Measurements from ENCODE around the gene TP53. TPM values are rescaled to one million over a fixed set of nuclear protein-coding genes. Genes with fewer than 3 reads are reported as not detected.
A peak's percentile ranks its signal among the peaks of the same experiment; 100 is the strongest.
"Not testable (repeated sequence)": the region's sequence is repeated elsewhere in the genome, so short reads cannot be mapped to it uniquely, and the experiment has no call there.

The TP53 gene
- total RNA-seq, 2 donors from 2014 or later = 98.2 to 112 TPM

DNA sequence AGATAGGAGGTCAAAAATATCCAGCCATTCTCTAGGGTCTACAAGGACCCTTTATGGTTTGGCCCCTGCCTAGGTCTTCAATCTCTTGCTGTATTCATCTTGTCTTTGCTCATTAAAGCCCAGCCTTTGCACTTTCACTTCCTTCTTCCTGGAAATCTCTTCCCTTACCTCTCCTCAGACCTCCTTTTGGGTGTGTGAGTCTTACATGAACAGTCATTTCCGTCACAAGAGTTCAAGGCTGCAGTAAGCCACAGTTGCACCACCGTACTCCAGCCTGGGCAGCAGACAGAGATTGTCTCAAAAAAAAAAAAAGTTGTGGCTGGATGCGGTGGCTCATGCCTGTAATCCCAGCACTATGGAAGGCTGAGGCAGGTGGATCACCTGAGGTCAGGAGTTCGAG, 42.5 kb downstream of the TP53 start:
- Mint-ChIP-seq H3K4me3 (peak overlapping the region; percentile 48), H3K9me3 (no peaks in the 10 kb centered on the region), H3K27ac (peak overlapping the region in 1 of 2 donors; percentile 38), H3K4me1 (ENCODE audit: low read depth in 2 of 2) (peaks cover 1 to 7% of the 10 kb centered on the region in 2 donors), H3K27me3 (peaks cover 11 to 18% of the 10 kb centered on the region in 2 donors), H3K36me3 (no peaks in the 10 kb centered on the region)
- no peak for DNase-seq (ENCODE audit: low spot score)
- peak in 1 of 2 donors; percentile 87 for ATAC-seq

DNA sequence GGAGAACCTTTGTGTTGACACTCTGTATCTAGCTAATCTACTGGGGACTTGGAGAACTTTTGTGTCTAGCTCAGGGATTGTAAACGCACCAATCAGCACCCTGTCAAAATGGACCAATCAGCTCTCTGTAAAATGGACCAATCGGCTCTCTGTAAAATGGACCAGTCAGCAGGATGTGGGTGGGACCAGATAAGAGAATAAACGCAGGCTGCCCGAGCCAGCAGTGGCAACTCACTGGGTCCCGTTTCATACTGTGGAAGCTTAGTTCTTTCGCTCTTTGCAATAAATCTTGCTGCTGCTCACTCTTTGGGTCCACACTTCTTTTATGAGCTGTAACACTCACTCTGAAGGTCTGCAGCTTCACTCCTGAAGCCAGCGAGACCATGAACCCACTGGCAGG, 45.7 kb downstream of the TP53 start:
- ATAC-seq = not testable (repeated sequence)

DNA sequence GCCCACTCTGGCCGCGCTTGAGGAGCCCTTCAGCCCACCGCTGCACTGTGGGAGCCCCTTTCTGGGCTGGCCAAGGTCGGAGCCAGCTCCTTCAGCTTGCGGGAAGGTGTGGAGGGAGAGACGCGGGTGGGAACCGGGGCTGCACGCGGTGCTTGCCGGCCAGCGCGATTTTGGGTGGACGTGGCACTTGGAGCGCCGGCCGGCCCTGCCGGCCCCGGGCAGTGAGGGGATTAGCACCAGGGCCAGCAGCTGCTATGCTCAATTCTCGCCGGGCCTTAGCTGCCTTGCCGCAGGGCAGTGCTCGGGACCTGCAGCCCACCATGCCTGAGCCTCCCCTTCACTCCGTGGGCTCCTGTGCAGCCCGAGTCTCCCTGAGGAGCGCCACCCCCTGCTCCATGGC, 46.5 kb downstream of the TP53 start:
- DNase-seq (ENCODE audit: low spot score) (no peak), ATAC-seq (no peak)
- Mint-ChIP-seq H3K9me3 (no peaks in the 10 kb centered on the region), H3K4me3 (no peak overlapping the region), H3K27ac (no peak overlapping the region), H3K36me3 (no peaks in the 10 kb centered on the region), H3K4me1 (ENCODE audit: low read depth in 2 of 2) (peaks cover 0 to 7% of the 10 kb centered on the region in 2 donors), H3K27me3 (peaks cover 0 to 9% of the 10 kb centered on the region in 2 donors)

More for the DNA sequence above, 45.7 kb downstream of the TP53 start:
- peaks cover 8 to 13% of the 10 kb centered on the region in 2 donors for H3K27me3 Mint-ChIP-seq
- H3K36me3 Mint-ChIP-seq; H3K4me1 Mint-ChIP-seq (ENCODE audit: low read depth in 2 of 2); DNase-seq (ENCODE audit: low spot score); H3K27ac Mint-ChIP-seq; H3K9me3 Mint-ChIP-seq: not testable (repeated sequence)
- H3K4me3 Mint-ChIP-seq = peak overlapping the region; percentile 58

DNA sequence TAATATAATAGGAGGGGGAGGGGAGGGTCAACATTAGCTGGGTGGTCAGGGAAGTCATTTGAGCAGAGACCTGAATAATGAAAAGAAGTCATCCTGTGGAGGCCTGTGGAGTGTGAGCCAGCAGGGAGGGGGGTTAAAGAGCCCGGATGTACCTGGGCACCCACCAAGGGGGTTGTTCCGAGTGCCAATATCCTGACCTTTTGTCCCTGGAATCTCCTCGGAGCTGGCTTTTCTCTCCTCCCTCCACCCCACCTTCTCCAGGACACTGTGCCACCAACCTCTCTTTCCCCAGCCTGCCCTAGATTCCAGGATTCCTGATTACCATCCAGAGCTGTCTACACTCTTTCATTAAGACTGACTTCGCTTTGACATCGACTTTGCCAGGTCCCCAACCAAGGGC, 51.1 kb downstream of the TP53 start:
- Mint-ChIP-seq H3K27me3 (no peaks in the 10 kb centered on the region), H3K36me3 (no peaks in the 10 kb centered on the region), H3K4me1 (ENCODE audit: low read depth in 2 of 2) (no peaks in the 10 kb centered on the region), H3K4me3 (no peak overlapping the region), H3K9me3 (no peaks in the 10 kb centered on the region), H3K27ac (no peak overlapping the region)
- ATAC-seq = no peak
- no peak for DNase-seq (ENCODE audit: low spot score)

DNA sequence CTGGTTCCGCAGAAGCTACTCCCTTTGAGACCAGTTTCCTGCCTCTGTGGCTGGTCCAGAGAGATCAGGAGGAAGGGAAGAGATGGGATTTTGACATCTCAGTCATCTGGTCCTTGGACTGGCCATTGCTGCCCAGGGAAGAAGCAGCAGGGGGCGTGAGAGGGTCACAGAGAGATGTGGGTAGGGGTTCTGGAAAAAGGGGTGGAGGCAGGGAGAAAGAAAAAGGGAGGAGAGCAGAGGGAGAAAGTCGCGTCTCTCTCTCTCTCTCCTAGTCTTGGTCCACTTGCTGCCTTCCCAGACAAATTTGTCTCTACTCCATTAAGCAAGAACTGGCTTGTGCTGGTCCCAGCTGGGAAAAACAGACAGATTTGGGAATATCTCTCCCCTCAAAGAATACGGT, 52.9 kb downstream of the TP53 start:
- DNase-seq (ENCODE audit: low spot score) (no peak), ATAC-seq (no peak)
- Mint-ChIP-seq H3K9me3 (no peaks in the 10 kb centered on the region), H3K27me3 (no peaks in the 10 kb centered on the region), H3K27ac (no peak overlapping the region), H3K4me1 (ENCODE audit: low read depth in 2 of 2) (no peaks in the 10 kb centered on the region), H3K4me3 (no peak overlapping the region), H3K36me3 (no peaks in the 10 kb centered on the region)

DNA sequence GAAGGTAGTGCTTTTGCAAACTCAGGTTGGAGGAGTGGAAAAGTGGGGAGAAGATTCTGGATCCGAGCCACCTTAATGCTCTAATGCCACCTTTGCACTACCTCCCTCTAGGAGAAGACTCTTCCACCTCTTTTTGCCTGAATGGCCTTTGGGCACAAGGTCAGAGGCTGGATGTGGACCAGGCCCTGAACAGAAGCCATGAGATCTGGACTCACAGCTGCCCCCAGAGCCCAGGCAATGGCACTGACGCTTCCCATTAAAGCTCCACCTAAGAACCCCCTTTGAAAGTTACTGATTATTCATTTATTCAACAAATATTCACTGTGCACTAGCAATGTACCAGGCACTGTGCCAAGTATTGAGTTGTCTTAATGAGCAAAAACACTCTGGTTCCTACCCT, 54.2 kb downstream of the TP53 start:
- no peak overlapping the region for H3K4me3 Mint-ChIP-seq
- H3K27ac Mint-ChIP-seq = no peak overlapping the region
- no peaks in the 10 kb centered on the region for H3K4me1 Mint-ChIP-seq (ENCODE audit: low read depth in 2 of 2)
- no peaks in the 10 kb centered on the region for H3K27me3 Mint-ChIP-seq
- H3K9me3 Mint-ChIP-seq = no peaks in the 10 kb centered on the region
- DNase-seq (ENCODE audit: low spot score) = no peak
- ATAC-seq = no peak
- no peaks in the 10 kb centered on the region for H3K36me3 Mint-ChIP-seq

DNA sequence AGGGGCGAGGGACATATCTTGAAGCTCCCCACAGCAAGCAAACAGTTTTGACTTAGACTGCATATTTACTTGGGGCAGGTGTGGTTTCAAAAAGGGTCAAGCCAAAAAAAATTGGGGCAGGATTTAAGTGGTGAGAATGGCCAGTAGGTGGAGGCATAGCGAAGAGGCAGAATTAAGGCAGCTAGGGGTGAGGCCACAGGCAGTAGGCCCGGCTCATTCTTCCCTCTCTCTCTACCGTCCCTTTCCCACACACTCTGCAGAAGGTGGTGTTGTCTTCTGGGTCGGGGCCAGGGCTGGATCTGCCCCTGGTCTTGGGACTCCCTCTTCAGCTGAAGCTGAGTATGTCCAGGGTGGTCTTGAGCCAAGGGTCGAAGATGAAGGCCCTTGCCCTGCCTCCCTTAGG, 54.8 kb downstream of the TP53 start:
- no peaks in the 10 kb centered on the region for H3K4me1 Mint-ChIP-seq (ENCODE audit: low read depth in 2 of 2)
- no peaks in the 10 kb centered on the region for H3K36me3 Mint-ChIP-seq
- H3K27me3 Mint-ChIP-seq = no peaks in the 10 kb centered on the region
- no peak overlapping the region for H3K4me3 Mint-ChIP-seq
- H3K9me3 Mint-ChIP-seq = no peaks in the 10 kb centered on the region
- no peak overlapping the region for H3K27ac Mint-ChIP-seq
- ATAC-seq (no peak), DNase-seq (ENCODE audit: low spot score) (no peak)

DNA sequence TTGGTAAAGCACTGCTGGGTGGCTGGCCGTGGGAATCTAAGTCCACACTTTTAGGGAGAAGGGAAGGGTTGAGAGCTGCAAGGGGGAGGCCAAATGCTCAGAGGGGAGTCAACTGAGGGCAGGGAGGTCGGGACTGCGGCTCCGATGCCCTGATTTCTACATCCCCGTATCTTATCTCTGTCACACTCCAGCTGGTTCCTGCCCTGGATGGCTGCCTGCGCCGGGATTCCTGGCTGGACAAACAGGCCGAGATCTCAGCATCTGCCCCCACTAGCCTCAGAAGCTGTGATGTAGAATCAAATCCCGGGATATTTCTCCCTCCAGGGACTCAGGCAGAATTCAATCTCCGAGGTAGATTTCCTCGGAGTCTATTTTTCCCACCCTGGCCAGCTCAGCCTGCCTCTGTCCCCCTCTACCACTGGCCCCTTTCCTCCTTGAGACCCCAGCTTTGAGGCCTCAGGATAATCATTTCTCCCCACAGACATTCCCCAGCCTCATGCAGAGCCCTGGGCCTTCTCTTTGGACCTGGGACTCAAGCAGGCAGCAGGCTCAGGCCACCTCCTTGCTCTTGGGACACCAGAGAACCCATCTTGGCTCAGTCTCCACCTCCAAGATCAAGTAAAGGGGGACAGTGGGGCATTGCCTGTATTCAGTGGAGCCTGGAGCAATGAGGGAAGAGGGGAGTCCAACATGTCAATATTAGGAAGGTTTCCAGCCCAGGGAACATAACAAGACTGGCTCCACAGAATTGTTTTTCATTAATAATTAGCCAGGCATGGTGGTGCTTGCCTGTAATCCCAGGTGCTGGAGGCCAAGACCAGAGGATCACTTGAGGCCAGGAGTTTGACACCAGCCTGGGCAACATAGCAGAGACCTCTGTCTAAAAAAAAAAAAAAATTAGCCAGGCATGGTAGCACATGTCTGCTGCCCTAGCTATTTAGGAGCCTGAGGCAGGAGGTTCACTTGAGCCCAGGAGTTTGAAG, 55.6 kb downstream of the TP53 start:
- DNase-seq (ENCODE audit: low spot score) (no peak), ATAC-seq (no peak)
- no peaks in the 10 kb centered on the region for H3K9me3 Mint-ChIP-seq
- no peak overlapping the region for H3K27ac Mint-ChIP-seq
- H3K4me3 Mint-ChIP-seq = no peak overlapping the region
- no peaks in the 10 kb centered on the region for H3K36me3 Mint-ChIP-seq
- H3K4me1 Mint-ChIP-seq (ENCODE audit: low read depth in 2 of 2) = peaks cover 5% of the 10 kb centered on the region in 2 donors
- no peaks in the 10 kb centered on the region for H3K27me3 Mint-ChIP-seq

DNA sequence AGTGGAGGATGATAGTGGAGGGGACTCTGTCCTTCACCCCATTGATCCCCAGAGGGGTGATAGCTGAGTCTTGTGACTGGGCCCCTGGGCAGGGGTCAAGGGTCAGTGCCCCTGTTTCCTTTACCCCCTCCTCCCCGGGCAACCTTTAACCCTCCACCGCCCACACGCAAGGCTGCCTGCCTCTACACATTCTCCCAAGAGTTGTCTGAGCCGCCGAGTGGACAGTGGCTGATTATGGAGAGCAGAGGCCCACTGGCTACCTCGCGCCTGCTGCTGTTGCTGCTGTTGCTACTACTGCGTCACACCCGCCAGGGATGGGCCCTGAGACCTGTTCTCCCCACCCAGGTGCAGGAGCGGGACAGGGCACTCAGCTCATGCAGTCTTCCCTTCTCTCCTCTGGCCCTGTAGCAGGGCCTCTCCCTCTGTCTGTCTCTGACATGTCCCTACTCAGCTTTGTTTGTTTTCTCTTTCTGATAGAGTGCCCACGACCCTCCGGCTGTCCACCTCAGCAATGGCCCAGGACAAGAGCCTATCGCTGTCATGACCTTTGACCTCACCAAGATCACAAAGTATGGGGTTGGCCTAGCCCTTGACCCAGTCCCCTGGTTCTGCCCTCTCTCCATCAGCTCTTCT, 57.2 kb downstream of the TP53 start, which contains the start of gene SHBG:
Gene SHBG, plus strand, starts transcription at position 197 of the 633 bp plus-strand sequence. Its CDS starts 38 bp downstream, at position 235.
- no peak for ATAC-seq
- Mint-ChIP-seq H3K27ac (no peak within 1 kb of the TSS), H3K4me1 (ENCODE audit: low read depth in 2 of 2) (peaks cover 7 to 10% of the 10 kb centered on the region in 2 donors), H3K9me3 (no peaks in the 10 kb centered on the region), H3K27me3 (no peaks in the 10 kb centered on the region), H3K36me3 (no peaks in the 10 kb centered on the region), H3K4me3 (no peak within 1 kb of the TSS)
- no peak for DNase-seq (ENCODE audit: low spot score)

DNA sequence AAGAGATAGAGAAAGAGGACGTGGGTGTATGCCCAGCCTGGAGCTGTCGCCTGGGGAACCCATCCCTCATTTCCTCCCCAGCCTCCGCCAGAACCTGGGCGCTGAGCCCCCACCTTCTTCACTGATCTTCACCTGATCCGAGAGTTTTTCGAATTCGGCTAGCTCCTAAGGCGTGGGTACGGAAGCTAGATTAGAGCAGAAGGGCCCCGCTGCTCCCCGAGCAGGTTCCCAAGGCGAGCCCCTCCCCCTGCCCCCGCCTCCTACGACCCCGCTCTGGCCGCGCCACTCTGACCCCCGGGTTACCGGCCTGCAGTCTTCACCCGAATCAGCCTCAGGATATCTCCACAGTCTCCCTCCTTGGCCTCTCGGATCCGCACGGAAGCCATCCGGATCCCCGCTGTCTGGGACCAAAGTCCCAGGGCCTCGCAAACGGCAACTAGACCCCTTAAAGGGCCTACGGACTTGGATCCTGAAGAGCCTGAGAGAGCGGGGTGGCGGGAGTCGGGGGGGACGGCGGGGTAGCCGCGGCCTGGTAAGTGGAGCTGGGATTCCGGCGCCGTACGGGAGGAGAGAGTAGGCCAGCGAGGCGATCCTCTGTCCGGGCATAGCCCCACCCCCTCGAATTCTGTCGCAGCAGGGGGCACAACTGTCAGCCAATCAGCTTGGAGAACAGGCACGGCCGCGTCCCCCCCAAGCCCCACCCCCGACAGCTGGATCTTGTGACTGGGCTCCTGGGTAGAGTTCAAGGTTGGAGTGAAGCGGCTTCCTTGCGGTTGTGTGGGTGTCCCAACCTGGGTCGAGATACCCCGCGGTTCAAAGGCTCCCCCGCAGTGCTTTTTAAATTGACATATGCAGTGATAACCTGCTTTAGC, 59.8 kb downstream of the TP53 start, which contains the start of gene SAT2:
Gene SAT2, minus strand, starts transcription at position 572 of the 872 bp plus-strand sequence. Its CDS starts 186 bp downstream, at position 386.
- H3K4me3 Mint-ChIP-seq = peak within 1 kb of the TSS; percentile 90
- H3K27ac Mint-ChIP-seq = peak within 1 kb of the TSS; percentile 50 to 86

DNA sequence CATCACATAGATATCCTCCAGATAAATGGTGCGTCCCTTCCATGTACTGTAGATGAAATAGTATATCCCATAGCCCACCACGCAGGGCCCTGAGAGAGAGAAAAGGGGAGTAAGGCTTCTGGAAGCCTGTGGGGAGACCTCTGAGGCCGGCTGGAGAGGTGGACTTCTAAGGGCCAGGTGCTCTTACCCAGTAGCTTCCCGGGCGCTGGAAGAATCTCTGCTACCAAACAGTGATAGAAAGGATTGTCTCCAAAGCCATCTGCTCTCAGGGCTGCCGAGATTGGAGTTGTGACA, 60.4 kb downstream of the TP53 start:
- peak overlapping the region; percentile 90 for H3K4me3 Mint-ChIP-seq
- H3K27me3 Mint-ChIP-seq = no peaks in the 10 kb centered on the region
- no peak for ATAC-seq
- H3K36me3 Mint-ChIP-seq = no peaks in the 10 kb centered on the region
- peak overlapping the region; percentile 50 to 86 for H3K27ac Mint-ChIP-seq
- peaks cover 7 to 10% of the 10 kb centered on the region in 2 donors for H3K4me1 Mint-ChIP-seq (ENCODE audit: low read depth in 2 of 2)
- no peak for DNase-seq (ENCODE audit: low spot score)
- H3K9me3 Mint-ChIP-seq = no peaks in the 10 kb centered on the region

More for the DNA sequence above, 59.8 kb downstream of the TP53 start, which contains the start of gene SAT2:
- Mint-ChIP-seq H3K27me3 (no peaks in the 10 kb centered on the region), H3K9me3 (no peaks in the 10 kb centered on the region), H3K4me1 (ENCODE audit: low read depth in 2 of 2) (peaks cover 7 to 10% of the 10 kb centered on the region in 2 donors), H3K36me3 (no peaks in the 10 kb centered on the region)
- peak; percentile 92 for DNase-seq (ENCODE audit: low spot score)
- ATAC-seq = peak; percentile 99

DNA sequence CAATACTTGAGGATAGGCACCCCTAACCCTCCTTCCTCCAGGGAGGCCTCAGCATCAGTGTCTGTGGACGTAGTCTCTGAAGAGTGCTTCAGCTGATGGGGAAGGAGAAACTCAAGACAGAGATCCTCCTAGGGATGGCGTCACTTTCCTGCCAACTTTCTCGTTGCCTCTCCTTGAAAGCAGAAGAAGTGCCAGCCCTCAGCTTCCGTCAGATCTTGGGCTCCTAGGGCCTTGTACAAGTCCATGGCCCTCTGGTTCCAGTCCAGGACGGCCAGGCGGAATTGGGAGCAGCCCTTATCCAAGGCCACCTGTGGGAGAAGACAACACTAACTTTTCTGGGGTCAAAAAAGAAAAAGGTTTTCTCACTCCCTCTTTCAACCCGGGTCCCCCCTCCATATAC, 61.0 kb downstream of the TP53 start:
- ATAC-seq = no peak
- no peak for DNase-seq (ENCODE audit: low spot score)
- peaks cover 7 to 10% of the 10 kb centered on the region in 2 donors for H3K4me1 Mint-ChIP-seq (ENCODE audit: low read depth in 2 of 2)
- peak overlapping the region; percentile 90 for H3K4me3 Mint-ChIP-seq
- no peaks in the 10 kb centered on the region for H3K27me3 Mint-ChIP-seq
- no peaks in the 10 kb centered on the region for H3K36me3 Mint-ChIP-seq
- peak overlapping the region in 1 of 2 donors; percentile 86 for H3K27ac Mint-ChIP-seq
- H3K9me3 Mint-ChIP-seq = no peaks in the 10 kb centered on the region

DNA sequence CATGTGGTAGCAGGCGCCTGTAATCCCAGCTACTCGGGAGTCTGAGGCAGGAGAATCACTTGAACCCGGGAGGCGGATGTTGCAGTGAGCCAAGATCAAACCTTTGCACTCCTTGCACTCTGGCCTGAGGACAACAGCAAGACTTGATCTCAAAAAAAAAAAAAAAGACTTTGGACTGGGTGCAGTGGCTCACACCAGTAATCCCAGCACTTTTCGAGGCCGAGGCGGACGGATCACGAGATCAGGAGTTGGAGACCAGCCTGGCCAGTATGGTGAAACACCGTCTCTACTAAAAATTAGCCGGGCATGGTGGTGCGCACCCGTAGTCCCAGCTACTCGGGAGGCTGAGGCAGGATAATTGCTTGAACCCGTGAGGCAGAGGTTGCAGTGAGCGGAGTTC, 61.5 kb downstream of the TP53 start:
- H3K27me3 Mint-ChIP-seq = not testable (repeated sequence)

More for the DNA sequence above, 61.5 kb downstream of the TP53 start:
- not testable (repeated sequence) for DNase-seq (ENCODE audit: low spot score); H3K27ac Mint-ChIP-seq; H3K4me3 Mint-ChIP-seq; H3K9me3 Mint-ChIP-seq; H3K36me3 Mint-ChIP-seq; ATAC-seq
- H3K4me1 Mint-ChIP-seq (ENCODE audit: low read depth in 2 of 2) = peaks cover 7 to 10% of the 10 kb centered on the region in 2 donors

All from natural killer cell treated with Interleukin-12 subunit alpha and Interleukin-12 subunit beta and Interleukin-15 and Interleukin-18, amount 100 ng/mL, for 72 hours (primary cell).